Endodermal cell (in vitro differentiated cells): ENCODE results near the gene BCS1L. TPM values are rescaled to one million over a fixed set of nuclear protein-coding genes. Genes with fewer than 3 reads are reported as not detected.

Experiments used
- DNase-seq: peaks from one replicate; pipeline ENCODE4 v3.0.0-alpha.2; 2017
- H3K27ac ChIP-seq: 2 replicates; pipeline ENCODE4 v1.5.1; 2013; ENCODE audit warnings: mild to moderate bottlenecking, low read depth, low read length, moderate library complexity
- H3K27me3 ChIP-seq: 2 replicates; pipeline ENCODE4 v1.6.1; 2013; ENCODE audit warnings: mild to moderate bottlenecking, low read length, moderate library complexity; ENCODE audit not compliant: insufficient read depth, control insufficient read depth, poor library complexity, severe bottlenecking
- H3K36me3 ChIP-seq: 2 replicates; pipeline ENCODE4 v1.7.0; 2013; ENCODE audit warnings: mild to moderate bottlenecking, low read length, moderate library complexity; ENCODE audit not compliant: control insufficient read depth, insufficient read depth
- H3K4me1 ChIP-seq: one replicate; pipeline ENCODE4 v1.7.0; 2013; ENCODE audit warnings: low read length; ENCODE audit not compliant: control insufficient read depth, insufficient read depth
- H3K4me3 ChIP-seq: 2 replicates; pipeline ENCODE4 v1.5.1; 2013; ENCODE audit warnings: mild to moderate bottlenecking, low read length, moderate library complexity
- H3K9ac ChIP-seq: 2 replicates; pipeline ENCODE4 v1.6.1; 2013; ENCODE audit warnings: mild to moderate bottlenecking, low read length, moderate library complexity; ENCODE audit not compliant: poor library complexity, severe bottlenecking; ENCODE audit errors: extremely low read depth
- H3K9me3 ChIP-seq: 2 replicates; pipeline ENCODE4 v1.6.1; 2013; ENCODE audit warnings: mild to moderate bottlenecking, low read length, moderate library complexity; ENCODE audit not compliant: control insufficient read depth
- H3K27ac Mint-ChIP-seq: 2 replicates; pipeline ENCODE4 v1.8.0; 2020; ENCODE audit warnings: mixed read lengths
- H3K27me3 Mint-ChIP-seq: 2 replicates; pipeline ENCODE4 v1.8.0; 2021; ENCODE audit warnings: mild to moderate bottlenecking, mixed read lengths; ENCODE audit not compliant: insufficient read depth
- H3K36me3 Mint-ChIP-seq: 2 replicates; pipeline ENCODE4 v1.8.0; 2020; ENCODE audit warnings: low read depth, mixed read lengths
- H3K4me1 Mint-ChIP-seq: 2 replicates; pipeline ENCODE4 v1.8.0; 2020; ENCODE audit warnings: mixed read lengths
- H3K4me3 Mint-ChIP-seq: 2 replicates; pipeline ENCODE4 v1.8.0; 2020; ENCODE audit warnings: mild to moderate bottlenecking, moderate library complexity, mixed read lengths
- H3K9me3 Mint-ChIP-seq: 2 replicates; pipeline ENCODE4 v1.8.0; 2020; ENCODE audit warnings: mild to moderate bottlenecking, mixed read lengths
- CTCF ChIP-seq: fragments of 200-600 bp; sonication (generic); conservative IDR thresholded peaks from 2 replicates; pipeline ENCODE4 v1.5.0; 2021; ENCODE audit warnings: antibody characterized with exemption, mild to moderate bottlenecking
- WGBS, 2 experiments: methylation state at CpG; one replicate each; pipeline versions ENCODE4 v1.1.5 to v1.1.7; 2013; ENCODE audit warnings: missing lambda C conversion rate in 2 of 2, mixed read lengths in 1 of 2; ENCODE audit not compliant: insufficient coverage in 1 of 2, insufficient read length in 1 of 2; 5-methylcytosine and 5-hydroxymethylcytosine counted together
- total RNA-seq, 2 donors: library from RNA; stranded (reverse); fragmentation: NEBNext Ultra II Directional in 1 of 2; extraction: Animal tissue kit (Norgen Biotek cat#: 25700) in 1 of 2; gene quantifications; 2 replicates in 1 of 2; 3 replicates in 1 of 2; pipeline ENCODE4 v1.2.1, GENCODE V29; 2021

Gene BCS1L
- total RNA-seq, 2 donors from 2014 or later = 24.0 to 31.5 TPM

DNA sequence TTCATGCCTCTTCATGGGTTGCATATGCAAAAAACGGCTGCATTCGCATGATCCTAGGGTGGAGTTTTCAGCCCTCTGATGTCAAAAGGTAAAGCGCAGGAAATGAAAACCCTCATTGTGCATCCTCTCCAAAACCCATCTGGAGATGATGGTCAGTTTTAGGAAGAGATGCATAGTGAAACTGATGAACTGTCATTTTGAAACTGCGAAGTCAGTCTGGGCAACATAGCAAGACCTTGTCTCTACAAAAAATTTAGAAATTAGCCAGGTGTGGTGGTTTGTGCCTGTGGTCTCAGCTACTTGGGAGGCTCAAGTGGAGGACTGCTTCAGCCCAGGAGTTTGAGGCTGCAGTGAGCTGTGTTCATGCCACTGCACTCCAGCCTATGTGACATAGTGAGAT lies 48.6 kb downstream of the BCS1L start:
- H3K27me3 ChIP-seq = no peaks in the 10 kb centered on the region
- H3K9me3 Mint-ChIP-seq = no peaks in the 10 kb centered on the region
- no peak overlapping the region for H3K27ac ChIP-seq
- no peaks in the 10 kb centered on the region for H3K27me3 Mint-ChIP-seq
- no peak overlapping the region for H3K4me3 ChIP-seq
- H3K9ac ChIP-seq = no peak overlapping the region
- no peak overlapping the region for H3K27ac Mint-ChIP-seq
- no peak for TF ChIP-seq CTCF
- peaks cover 6% of the 10 kb centered on the region for H3K36me3 Mint-ChIP-seq
- H3K4me3 Mint-ChIP-seq = no peak overlapping the region
- 89 to 93% methylated on average over 4 of the region's 4 CpGs for WGBS, 2 experiments
- peaks cover 5% of the 10 kb centered on the region for H3K4me1 Mint-ChIP-seq
- H3K4me1 ChIP-seq = no peaks in the 10 kb centered on the region
- H3K9me3 ChIP-seq = no peaks in the 10 kb centered on the region
- DNase-seq = no peak
- H3K36me3 ChIP-seq = no peaks in the 10 kb centered on the region

GRCh38 chr2:218709908-218710307 lies 50.4 kb downstream of the BCS1L start:
- Mint-ChIP-seq H3K36me3 (peaks cover 6% of the 10 kb centered on the region), H3K4me3 (peak overlapping the region; percentile 96), H3K27ac (peak overlapping the region; percentile 44), H3K27me3 (no peaks in the 10 kb centered on the region), H3K9me3 (no peaks in the 10 kb centered on the region), H3K4me1 (peaks cover 5% of the 10 kb centered on the region)
- 94 to 98% methylated on average over 7 to 8 of the region's 8 CpGs for WGBS, 2 experiments
- no peak overlapping the region for H3K27ac ChIP-seq
- no peak overlapping the region for H3K9ac ChIP-seq
- peak overlapping the region; percentile 94 for H3K4me3 ChIP-seq
- TF ChIP-seq CTCF = no peak
- no peaks in the 10 kb centered on the region for H3K4me1 ChIP-seq
- H3K36me3 ChIP-seq = peaks cover 11% of the 10 kb centered on the region
- no peak for DNase-seq
- H3K9me3 ChIP-seq = no peaks in the 10 kb centered on the region
- no peaks in the 10 kb centered on the region for H3K27me3 ChIP-seq

- no peak for TF ChIP-seq CTCF
- H3K4me3 Mint-ChIP-seq = peak overlapping the region; percentile 96
These were observed 50.8 kb downstream of the BCS1L start for GRCh38 chr2:218710334-218710686.

More at GRCh38 chr2:218710334-218710686, 50.8 kb downstream of the BCS1L start:
- no peaks in the 10 kb centered on the region for H3K27me3 Mint-ChIP-seq
- H3K27me3 ChIP-seq = no peaks in the 10 kb centered on the region
- DNase-seq = no peak
- no peak overlapping the region for H3K9ac ChIP-seq
- H3K9me3 Mint-ChIP-seq = no peaks in the 10 kb centered on the region
- peak overlapping the region; percentile 44 for H3K27ac Mint-ChIP-seq
- no peaks in the 10 kb centered on the region for H3K9me3 ChIP-seq
- peak overlapping the region; percentile 94 for H3K4me3 ChIP-seq
- peaks cover 5% of the 10 kb centered on the region for H3K4me1 Mint-ChIP-seq
- H3K36me3 ChIP-seq = peaks cover 11% of the 10 kb centered on the region
- H3K36me3 Mint-ChIP-seq = peaks cover 10% of the 10 kb centered on the region
- 61 to 63% methylated on average over 14 of the region's 14 CpGs for WGBS, 2 experiments
- no peak overlapping the region for H3K27ac ChIP-seq
- no peaks in the 10 kb centered on the region for H3K4me1 ChIP-seq
